CD4-positive, alpha-beta T cell treated with Interleukin-6 at 100 ng/mL for 8 hours (primary cell): ENCODE measurements around the gene SDCCAG8.

ENCODE experiments used
- DNase-seq: peaks from one replicate; pipeline ENCODE4 v3.0.0-alpha.2; 2020; ENCODE audit warnings: mixed read lengths, low spot score

The SDCCAG8 gene

GRCh38 chr1:243390162-243390791, 134.4 kb downstream of the SDCCAG8 start:
- DNase-seq, result no peak

DNA sequence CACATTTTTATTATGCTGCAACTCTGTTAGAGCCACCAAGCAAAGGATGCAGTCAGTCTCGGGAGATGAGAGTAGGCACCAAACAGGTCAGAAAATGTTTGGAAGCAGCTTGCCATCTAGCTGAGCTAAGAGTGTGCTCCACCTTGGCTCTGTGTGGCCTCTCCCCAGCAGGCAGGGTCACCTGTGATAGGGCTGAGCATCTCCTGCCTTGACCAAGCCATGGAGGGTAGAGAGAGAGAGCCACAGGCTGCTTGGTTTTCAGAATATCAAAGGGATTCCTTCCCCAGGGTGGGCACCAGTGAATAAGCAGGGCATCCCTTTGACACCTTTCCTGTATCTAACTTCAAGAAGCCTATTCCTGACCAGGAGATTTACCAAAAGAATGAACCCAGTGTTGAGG, 135.5 kb downstream of the SDCCAG8 start:
- DNase-seq, result no peak

GRCh38 chr1:243393096-243393495, 137.3 kb downstream of the SDCCAG8 start:
- DNase-seq, result no peak

DNA sequence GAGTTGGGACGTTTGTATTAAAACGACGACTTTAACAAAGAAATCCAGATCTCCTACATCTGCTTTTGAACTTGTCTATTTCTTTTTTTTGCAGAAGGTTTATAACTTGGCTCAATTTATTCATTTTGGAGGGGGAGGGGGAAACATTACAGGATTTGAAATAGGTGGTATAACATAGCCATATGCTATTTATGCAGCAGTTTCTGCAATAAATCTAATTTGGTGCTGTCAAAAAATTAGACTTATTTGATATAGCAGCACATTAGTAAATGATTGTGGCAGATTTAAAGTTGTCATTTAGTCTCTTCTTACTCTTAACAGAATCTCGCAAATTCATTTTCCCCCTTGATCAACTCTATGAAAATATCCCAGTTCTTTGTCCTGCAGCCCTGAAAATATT, 138.2 kb downstream of the SDCCAG8 start:
- DNase-seq, result no peak

DNA sequence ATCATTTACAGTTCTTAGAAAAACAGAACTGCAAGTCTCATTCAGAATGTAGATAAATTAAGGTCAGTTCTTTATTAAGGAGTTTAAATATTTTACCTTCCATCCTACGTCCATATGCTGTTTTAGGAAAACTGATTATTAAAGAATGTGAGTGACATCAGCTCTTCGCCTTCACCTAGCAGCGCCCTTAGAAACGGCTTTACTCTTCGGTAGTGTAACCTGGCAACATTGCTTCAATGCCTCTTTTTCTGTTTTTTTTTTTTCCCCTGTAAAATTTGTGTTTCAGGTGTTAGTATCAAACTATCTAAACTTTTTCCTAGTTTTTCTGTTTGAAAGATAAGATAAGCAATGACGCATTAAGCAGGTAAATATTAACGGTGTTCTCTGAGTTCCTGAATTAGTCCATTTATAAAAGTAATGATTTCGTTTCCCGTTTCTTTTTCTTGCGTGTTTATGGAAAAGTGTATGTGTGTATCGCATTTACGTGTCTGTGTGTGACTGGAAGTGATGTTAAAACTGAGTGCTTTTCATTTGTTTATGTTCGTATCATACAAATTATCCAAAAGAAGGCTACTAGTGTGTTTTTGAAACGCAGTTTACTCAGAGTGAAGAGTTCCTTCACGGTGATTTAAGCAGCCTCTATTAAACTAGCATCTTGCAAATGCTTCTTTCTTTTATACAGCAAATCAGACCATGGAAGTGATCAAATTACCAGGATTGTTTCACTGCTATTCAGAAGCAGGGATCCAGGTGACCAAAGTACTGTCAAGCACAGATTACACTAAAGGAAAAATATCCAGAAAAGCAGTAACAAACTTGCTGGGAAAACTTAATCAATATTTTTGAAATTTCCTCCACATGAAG, 139.0 kb downstream of the SDCCAG8 start:
- DNase-seq, result no peak

GRCh38 chr1:243396424-243396823, 140.6 kb downstream of the SDCCAG8 start:
- no peak for DNase-seq

GRCh38 chr1:243396876-243397275, 141.0 kb downstream of the SDCCAG8 start:
- DNase-seq, result no peak

GRCh38 chr1:243397613-243398321, 141.9 kb downstream of the SDCCAG8 start:
- no peak for DNase-seq

DNA sequence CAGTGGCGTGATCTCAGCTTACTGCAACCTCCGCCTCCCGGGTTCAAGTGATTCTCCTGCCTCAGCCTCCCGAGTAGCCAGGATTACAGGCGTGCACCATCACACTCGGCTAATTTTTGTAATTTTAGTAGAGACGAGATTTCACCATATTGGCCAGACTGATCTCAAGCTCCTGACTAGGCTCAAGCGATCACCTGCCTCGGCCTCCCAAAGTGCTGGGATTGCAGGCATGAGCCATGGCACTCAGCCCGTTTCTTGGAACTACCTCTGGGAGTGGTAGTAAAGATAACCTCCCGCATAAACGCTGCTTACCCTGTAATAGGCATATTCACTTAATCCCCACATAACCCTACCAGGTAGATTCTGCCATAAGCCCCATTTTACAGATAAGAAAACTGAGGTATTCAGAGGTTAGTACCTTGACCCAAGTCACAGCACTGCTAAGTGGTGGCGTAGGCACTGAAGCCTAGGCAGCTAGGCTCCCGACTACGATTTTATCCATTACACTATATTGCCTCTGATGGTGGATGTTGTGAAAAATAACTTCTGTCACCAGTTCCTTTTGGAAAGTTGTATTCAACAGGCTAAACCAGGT, 143.8 kb downstream of the SDCCAG8 start:
- no peak for DNase-seq

- DNase-seq, result no peak
Observed at GRCh38 chr1:243402868-243403267, 147.0 kb downstream of the SDCCAG8 start.

DNA sequence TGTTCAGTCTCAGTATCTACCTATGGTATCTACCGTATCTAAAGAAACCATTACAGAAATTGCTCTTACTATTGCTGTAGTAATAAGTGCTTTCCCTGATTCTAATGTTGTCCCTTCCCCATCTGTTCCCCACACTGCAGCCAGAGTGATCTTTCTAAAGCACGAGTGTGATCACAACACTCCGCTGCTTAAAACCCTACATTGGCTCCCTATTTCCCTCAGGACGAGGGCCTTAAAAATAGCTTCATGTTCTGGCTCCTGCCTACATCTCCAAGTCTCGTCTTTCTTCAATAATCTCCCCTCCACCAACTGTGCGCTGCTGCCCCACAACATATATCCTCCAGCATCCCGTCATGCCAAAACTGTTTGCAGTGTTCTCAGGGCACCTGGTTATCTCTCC, 150.6 kb downstream of the SDCCAG8 start:
- DNase-seq, result no peak

DNA sequence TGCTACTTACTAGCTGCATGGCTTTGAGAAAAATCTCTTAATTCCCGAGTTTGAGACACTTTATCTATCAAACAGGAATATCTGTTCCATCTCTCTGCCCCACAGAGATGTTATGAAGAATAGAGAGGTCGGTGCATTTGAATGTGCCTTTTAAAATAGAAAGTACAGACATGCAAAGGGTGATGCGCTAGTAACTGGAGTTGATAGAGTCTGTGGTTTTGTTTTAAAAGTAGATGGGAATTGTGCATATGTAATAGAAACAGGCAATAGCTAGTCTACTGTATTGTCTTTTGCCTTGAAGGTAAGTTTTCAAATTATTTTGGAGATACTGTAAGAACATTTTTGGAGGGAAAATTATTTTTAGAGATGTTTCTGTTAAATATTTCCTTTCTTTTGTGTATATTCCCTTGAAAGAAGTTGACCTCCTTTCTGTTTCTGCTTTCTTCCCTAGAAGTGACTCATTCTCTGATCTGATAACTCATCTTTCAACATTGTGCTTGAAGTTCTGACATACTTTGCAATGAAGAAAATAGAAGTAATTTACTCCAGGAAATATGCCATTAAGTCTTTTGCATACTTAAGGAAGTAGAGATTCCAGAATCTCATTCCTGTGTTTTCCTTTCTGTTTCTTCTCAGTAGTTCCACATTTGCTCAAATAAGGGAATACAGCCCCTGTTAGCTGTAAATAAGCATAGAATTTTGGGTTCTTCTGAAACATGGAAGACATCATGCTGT, 151.6 kb downstream of the SDCCAG8 start:
- DNase-seq, result no peak

GRCh38 chr1:243408479-243408878, 152.6 kb downstream of the SDCCAG8 start:
- DNase-seq, result no peak

- DNase-seq, result no peak
Observed at GRCh38 chr1:243409284-243409683, 153.4 kb downstream of the SDCCAG8 start.

DNA sequence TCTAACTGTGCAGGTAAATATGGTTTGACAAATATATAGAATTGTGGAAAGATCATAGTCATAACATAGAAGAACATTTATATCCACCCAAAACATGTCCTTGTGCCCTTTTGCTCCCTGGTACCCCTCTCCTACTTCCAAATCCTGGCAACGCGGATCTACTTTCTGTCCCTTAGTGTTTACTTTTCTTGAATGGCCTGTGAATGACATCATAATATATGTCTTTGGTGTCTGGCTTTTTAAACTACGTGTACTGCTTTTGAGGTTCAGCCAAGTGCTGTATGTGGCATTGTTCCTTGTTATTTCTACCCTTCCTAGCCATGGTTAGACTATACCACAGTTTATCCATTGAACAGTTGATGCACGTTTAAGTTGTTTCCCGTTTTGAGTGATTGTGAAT, 155.6 kb downstream of the SDCCAG8 start:
- no peak for DNase-seq

DNA sequence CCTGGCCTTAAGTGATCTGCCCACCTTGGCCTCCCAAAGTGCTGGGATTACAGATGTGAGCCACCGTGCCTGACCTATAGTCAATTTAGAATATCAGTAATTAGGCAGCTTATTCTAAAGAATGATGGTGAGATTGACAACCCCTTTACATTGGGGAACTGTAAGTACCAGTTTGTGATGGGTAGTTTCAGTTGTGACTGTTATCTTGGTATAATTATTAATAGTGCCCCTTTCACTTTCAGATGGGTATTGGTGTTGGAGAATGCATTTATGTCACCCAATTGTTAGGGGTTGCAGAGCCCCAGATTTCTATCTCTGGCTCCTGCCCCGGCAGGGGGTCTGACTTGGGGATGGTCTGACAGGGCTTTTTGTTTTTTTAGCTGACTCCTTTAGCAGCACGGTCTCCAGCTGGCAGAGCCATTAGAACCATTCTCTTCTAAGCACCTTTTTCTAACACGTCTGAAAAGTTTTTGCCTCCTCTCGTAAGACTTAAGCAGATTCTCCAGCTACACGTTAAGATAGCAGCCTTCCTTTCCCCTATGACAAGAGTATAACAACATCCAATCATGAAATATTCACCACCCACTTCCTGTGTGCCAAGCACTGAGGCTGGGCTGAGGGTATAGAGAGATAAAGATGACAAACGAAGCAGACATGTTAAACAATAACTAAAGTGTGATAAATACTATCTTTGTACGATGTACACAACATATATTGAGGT, 157.8 kb downstream of the SDCCAG8 start:
- DNase-seq, result no peak

DNA sequence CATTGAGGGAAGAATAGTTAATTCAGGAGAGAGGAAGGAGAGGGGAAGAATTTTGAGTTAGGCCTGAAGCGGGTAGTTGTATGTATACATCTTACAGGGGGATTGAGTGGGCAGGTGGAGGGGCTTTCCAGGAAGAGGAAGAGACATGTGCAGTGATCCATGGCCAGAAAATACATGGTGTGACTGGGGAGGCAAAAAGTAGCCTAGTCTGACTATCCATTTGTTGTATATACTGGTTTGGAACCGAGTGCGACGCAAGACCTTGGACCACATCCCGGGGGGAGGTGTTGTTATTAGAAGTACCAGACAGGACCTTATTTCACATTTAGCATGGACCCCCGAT, 158.3 kb downstream of the SDCCAG8 start:
- DNase-seq, result no peak

DNA sequence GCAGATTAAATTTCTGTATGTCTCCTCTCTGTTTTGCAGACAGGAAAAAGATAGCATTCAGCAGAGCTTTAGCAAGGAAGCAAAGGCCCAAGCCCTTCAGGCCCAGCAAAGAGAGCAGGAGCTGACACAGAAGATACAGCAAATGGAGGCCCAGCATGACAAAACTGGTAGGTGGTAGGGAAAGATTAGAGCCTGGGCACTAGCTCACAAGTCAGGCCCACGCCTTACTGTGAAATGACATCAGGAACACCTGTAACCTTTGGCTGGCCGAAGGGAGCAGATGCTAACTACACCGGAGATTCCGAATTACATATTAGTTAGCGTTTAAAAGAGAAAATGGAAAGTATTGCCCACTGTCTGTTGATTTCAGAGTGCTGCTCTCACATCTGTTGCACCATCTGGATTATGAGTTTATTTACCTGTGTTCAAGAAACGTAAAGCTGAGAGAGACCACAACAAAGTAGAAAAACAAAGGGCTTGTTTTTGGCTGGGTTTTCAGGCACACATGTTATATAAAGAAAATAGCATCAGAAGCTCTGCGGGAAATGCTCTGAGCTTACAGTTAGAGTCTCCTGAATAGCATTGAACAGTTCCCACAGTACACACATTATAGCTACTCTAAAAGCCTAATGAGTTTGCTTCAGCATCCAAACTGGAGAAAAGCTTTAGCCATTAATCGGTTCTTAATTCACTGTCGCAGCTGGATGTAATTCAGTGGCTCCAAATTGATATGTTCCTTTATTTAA, 160.0 kb downstream of the SDCCAG8 start:
- DNase-seq, result no peak

DNA sequence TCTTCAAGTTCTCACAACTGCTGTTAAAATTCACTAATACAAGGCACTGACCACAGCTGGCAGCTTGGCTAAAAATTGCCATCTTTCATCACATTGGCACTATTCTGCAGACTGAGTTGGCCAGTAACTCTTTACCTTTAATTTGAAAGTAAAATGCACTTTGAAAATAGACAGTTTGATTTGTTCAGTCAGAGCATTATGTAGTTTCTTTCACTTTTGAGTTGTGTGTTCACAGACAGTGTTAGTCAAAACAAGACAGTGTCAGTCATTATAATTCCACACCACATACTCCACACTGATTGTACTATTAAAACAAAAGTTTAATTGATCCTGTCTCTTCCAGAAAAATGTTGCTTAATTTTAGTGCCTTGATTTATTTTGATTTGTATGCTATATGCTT, 160.7 kb downstream of the SDCCAG8 start:
- DNase-seq, result no peak
